NB4 (cell line): ENCODE results near the gene RASSF7.

Experiments
- MYC ChIP-seq: IDR thresholded peaks from 2 replicates; pipeline ENCODE4 v1.6.1; 2011; ENCODE audit warnings: low read depth, low read length
- POLR2A ChIP-seq: IDR thresholded peaks from 2 replicates; pipeline ENCODE4 v1.6.1; 2011; ENCODE audit warnings: mild to moderate bottlenecking; ENCODE audit not compliant: insufficient read length; ENCODE audit errors: extremely low read depth
- TF ChIP-seq, protein P1 (sequence below): IDR thresholded peaks from one replicate; pipeline ENCODE4 v1.5.1; 2012; ENCODE audit warnings: low read depth, low read length

DNA sequence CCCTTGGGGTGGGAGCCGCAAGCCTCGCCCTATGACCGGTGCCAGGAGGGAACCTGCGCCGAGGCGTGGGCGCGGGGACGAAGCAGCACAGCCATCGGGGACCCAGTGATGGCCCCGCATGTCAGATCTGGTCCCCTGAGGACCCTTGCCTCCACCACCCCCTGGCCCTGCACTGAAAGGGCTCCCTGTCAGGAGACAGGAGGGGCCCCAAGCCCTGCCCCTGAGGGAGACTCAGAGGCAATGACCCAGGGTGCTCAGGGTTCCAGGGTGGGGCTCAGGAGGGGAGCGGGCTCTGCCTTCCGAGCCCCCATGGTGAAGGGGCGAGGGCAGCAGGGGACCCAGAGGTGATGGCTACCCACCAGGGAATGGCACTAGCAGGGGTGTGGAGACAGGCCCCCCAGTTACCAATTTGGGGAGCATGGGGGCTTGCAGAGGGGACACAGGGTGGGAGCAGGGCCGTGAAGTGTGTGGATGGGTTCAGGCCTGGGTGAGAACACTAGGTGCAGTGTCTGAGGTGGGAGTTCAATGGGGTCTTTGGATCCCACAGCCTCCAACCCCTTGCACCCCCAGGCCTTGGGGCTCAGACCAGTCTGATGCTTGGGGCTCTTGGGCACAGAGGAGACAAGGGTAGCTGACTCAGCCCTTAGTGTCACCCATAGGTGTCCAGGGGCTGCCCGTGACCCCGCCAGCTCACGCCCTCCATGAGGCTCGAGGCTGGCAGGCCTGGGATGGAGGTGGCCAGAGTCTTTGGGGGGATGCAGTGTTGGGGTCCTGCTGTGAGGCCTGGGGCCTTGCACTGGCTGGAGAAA is 22.9 kb upstream of the RASSF7 start:
- no peak for TF ChIP-seq MYC
- TF ChIP-seq, protein P1, sequence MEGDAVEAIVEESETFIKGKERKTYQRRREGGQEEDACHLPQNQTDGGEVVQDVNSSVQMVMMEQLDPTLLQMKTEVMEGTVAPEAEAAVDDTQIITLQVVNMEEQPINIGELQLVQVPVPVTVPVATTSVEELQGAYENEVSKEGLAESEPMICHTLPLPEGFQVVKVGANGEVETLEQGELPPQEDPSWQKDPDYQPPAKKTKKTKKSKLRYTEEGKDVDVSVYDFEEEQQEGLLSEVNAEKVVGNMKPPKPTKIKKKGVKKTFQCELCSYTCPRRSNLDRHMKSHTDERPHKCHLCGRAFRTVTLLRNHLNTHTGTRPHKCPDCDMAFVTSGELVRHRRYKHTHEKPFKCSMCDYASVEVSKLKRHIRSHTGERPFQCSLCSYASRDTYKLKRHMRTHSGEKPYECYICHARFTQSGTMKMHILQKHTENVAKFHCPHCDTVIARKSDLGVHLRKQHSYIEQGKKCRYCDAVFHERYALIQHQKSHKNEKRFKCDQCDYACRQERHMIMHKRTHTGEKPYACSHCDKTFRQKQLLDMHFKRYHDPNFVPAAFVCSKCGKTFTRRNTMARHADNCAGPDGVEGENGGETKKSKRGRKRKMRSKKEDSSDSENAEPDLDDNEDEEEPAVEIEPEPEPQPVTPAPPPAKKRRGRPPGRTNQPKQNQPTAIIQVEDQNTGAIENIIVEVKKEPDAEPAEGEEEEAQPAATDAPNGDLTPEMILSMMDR = no peak
- no peak for TF ChIP-seq POLR2A
